Vagina (tissue), 2 donors: ENCODE data around the gene MED15. TPM values are rescaled to one million over a fixed set of nuclear protein-coding genes. Genes with fewer than 3 reads are reported as not detected.

Experiments used
- DNase-seq, 2 donors: peaks; one replicate each; pipeline ENCODE4 v3.0.0-alpha.2; 2017; ENCODE audit errors: extremely low spot score in 2 of 2
- H3K27ac ChIP-seq: fragments of 200-600 bp; sonication (generic); one replicate; pipeline ENCODE4 v1.5.1; 2019
- H3K27me3 ChIP-seq: fragments of 200-600 bp; sonication (generic); one replicate; pipeline ENCODE4 v1.5.1; 2019
- H3K36me3 ChIP-seq, 2 donors: fragments of 200-600 bp; sonication (generic); one replicate each; pipeline ENCODE4 v1.5.1; 2017 to 2019
- H3K4me1 ChIP-seq: fragments of 200-600 bp; sonication (generic); one replicate; pipeline ENCODE4 v1.5.1; 2019
- H3K4me3 ChIP-seq, 2 donors: fragments of 200-600 bp; sonication (generic); 1 replicate in 1 of 2; 2 replicates in 1 of 2; pipeline ENCODE4 v1.5.1; 2016 to 2019
- H3K9me3 ChIP-seq: fragments of 200-600 bp; sonication (generic); one replicate; pipeline ENCODE4 v1.5.1; 2019
- CTCF ChIP-seq, 3 experiments: fragments of 450-650 bp in 2 of 3; fragments of 200-600 bp in 1 of 3; sonication (generic) in 1 of 3; IDR thresholded peaks; one replicate each; pipeline ENCODE4 v1.5.1; 2017 to 2019; ENCODE audit warnings: antibody characterized with exemption in 3 of 3, mild to moderate bottlenecking in 2 of 3, moderate library complexity in 2 of 3
- POLR2A ChIP-seq, 2 donors: fragments of 450-650 bp; IDR thresholded peaks; one replicate each; pipeline ENCODE4 v1.6.1; 2017; ENCODE audit warnings: antibody characterized with exemption in 2 of 2, mild to moderate bottlenecking in 2 of 2, moderate library complexity in 2 of 2
- POLR2AphosphoS5 ChIP-seq, 2 donors: sonication (generic); formaldehyde crosslinking; IDR thresholded peaks; one replicate each; pipeline ENCODE4 v1.9.0; 2017; ENCODE audit warnings: antibody characterized with exemption in 2 of 2, mild to moderate bottlenecking in 2 of 2, low read depth in 1 of 2; ENCODE audit not compliant: insufficient read depth in 1 of 2
- intact Hi-C: fragments of 100-400 bp; cut with DNase I; formaldehyde crosslinking; loops from one replicate; pipeline ENCODE4 v1.15.1; 2023
- total RNA-seq: library from RNA; depleted of rRNA; stranded (reverse); fragments of >200 nt; gene quantifications from one replicate; pipeline ENCODE4 v1.2.3, GENCODE V29; 2016

Gene MED15
- total RNA-seq, 1 donor from 2014 or later, result 72.2 TPM

- Histone ChIP-seq H3K4me1 (peaks cover 55% of the 10 kb centered on the region), H3K9me3 (no peaks in the 10 kb centered on the region), H3K4me3 (no peak overlapping the region), H3K27ac (no peak overlapping the region), H3K27me3 (no peaks in the 10 kb centered on the region), H3K36me3 (peaks cover 0 to 11% of the 10 kb centered on the region in 2 donors)
- TF ChIP-seq CTCF (IDR thresholded peaks at IDR 0.05) (no peak), POLR2AphosphoS5 (IDR thresholded peaks at IDR 0.05; ENCODE audit: insufficient read depth in 1 of 2, low read depth in 1 of 2) (no peak), POLR2A (IDR thresholded peaks at IDR 0.05) (no peak)
- DNase-seq, result no peak
- intact Hi-C loops, result no loop called here
Measured at GRCh38 chr22:20525048-20525447, 17.6 kb downstream of the MED15 start.

- Histone ChIP-seq H3K9me3 (no peaks in the 10 kb centered on the region), H3K4me3 (no peak overlapping the region), H3K27me3 (no peaks in the 10 kb centered on the region), H3K27ac (no peak overlapping the region), H3K36me3 (peaks cover 0 to 5% of the 10 kb centered on the region in 2 donors), H3K4me1 (peaks cover 64% of the 10 kb centered on the region)
- TF ChIP-seq POLR2A (IDR thresholded peaks at IDR 0.05), result no peak
- no peak for TF ChIP-seq POLR2AphosphoS5 (IDR thresholded peaks at IDR 0.05; ENCODE audit: insufficient read depth in 1 of 2, low read depth in 1 of 2)
- no peak for TF ChIP-seq CTCF (IDR thresholded peaks at IDR 0.05)
- intact Hi-C loops, result no loop called here
- DNase-seq, result no peak
Measured at GRCh38 chr22:20526305-20526627, 18.9 kb downstream of the MED15 start.

- Histone ChIP-seq H3K27ac (no peak overlapping the region), H3K4me1 (peaks cover 66% of the 10 kb centered on the region), H3K36me3 (peaks cover 0 to 5% of the 10 kb centered on the region in 2 donors), H3K27me3 (no peaks in the 10 kb centered on the region), H3K9me3 (no peaks in the 10 kb centered on the region), H3K4me3 (no peak overlapping the region)
- TF ChIP-seq POLR2AphosphoS5 (IDR thresholded peaks at IDR 0.05; ENCODE audit: insufficient read depth in 1 of 2, low read depth in 1 of 2), result no peak
- TF ChIP-seq CTCF (IDR thresholded peaks at IDR 0.05), result no peak
- no peak for TF ChIP-seq POLR2A (IDR thresholded peaks at IDR 0.05)
- intact Hi-C loops, result no loop called here
- no peak for DNase-seq
Measured at GRCh38 chr22:20526628-20527355, 19.4 kb downstream of the MED15 start.

GRCh38 chr22:20528405-20528978 is 21.1 kb downstream of the MED15 start:
- no peak for TF ChIP-seq POLR2AphosphoS5 (IDR thresholded peaks at IDR 0.05; ENCODE audit: insufficient read depth in 1 of 2, low read depth in 1 of 2)
- no peak for TF ChIP-seq POLR2A (IDR thresholded peaks at IDR 0.05)
- no peak for TF ChIP-seq CTCF (IDR thresholded peaks at IDR 0.05)
- Histone ChIP-seq H3K27me3 (no peaks in the 10 kb centered on the region), H3K27ac (no peak overlapping the region), H3K4me3 (no peak overlapping the region), H3K9me3 (no peaks in the 10 kb centered on the region), H3K36me3 (peaks cover 0 to 5% of the 10 kb centered on the region in 2 donors), H3K4me1 (peaks cover 66% of the 10 kb centered on the region)
- intact Hi-C loops, result no loop called here
- DNase-seq, result no peak
